ENCODE results near the gene KCNQ4.
A peak's percentile ranks its signal among the peaks of the same experiment; 100 is the strongest.

Gene KCNQ4

DNA sequence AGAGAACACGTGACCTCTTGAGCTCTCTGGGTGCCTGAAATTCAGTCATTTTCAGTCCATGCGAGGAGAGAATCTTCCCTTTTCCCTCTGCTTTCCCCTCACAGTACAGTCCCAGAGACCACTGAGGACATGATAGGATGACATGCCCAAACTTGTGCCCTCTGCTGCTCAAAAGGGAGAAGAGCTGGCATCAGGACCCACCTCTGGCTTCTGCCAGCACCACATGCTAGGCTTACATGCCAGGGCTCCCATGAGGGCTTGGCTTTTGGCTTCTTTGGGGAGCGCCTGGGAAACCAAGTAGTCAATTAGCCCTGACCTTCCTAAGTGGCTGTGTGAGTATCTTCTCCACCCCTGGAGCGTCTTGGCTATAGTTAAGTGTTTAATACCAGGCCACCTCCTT is 13.8 kb upstream of the KCNQ4 start:
- DNase-seq (ENCODE audit: low read depth) = no peak
- H3K4me3 ChIP-seq (ENCODE audit: low read depth, low read length) = no peak overlapping the region
- TF ChIP-seq, protein P1, sequence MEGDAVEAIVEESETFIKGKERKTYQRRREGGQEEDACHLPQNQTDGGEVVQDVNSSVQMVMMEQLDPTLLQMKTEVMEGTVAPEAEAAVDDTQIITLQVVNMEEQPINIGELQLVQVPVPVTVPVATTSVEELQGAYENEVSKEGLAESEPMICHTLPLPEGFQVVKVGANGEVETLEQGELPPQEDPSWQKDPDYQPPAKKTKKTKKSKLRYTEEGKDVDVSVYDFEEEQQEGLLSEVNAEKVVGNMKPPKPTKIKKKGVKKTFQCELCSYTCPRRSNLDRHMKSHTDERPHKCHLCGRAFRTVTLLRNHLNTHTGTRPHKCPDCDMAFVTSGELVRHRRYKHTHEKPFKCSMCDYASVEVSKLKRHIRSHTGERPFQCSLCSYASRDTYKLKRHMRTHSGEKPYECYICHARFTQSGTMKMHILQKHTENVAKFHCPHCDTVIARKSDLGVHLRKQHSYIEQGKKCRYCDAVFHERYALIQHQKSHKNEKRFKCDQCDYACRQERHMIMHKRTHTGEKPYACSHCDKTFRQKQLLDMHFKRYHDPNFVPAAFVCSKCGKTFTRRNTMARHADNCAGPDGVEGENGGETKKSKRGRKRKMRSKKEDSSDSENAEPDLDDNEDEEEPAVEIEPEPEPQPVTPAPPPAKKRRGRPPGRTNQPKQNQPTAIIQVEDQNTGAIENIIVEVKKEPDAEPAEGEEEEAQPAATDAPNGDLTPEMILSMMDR (IDR thresholded peaks at IDR 0.05; ENCODE audit: control insufficient read depth, extremely low read depth, insufficient read depth) = peak; percentile 51

DNA sequence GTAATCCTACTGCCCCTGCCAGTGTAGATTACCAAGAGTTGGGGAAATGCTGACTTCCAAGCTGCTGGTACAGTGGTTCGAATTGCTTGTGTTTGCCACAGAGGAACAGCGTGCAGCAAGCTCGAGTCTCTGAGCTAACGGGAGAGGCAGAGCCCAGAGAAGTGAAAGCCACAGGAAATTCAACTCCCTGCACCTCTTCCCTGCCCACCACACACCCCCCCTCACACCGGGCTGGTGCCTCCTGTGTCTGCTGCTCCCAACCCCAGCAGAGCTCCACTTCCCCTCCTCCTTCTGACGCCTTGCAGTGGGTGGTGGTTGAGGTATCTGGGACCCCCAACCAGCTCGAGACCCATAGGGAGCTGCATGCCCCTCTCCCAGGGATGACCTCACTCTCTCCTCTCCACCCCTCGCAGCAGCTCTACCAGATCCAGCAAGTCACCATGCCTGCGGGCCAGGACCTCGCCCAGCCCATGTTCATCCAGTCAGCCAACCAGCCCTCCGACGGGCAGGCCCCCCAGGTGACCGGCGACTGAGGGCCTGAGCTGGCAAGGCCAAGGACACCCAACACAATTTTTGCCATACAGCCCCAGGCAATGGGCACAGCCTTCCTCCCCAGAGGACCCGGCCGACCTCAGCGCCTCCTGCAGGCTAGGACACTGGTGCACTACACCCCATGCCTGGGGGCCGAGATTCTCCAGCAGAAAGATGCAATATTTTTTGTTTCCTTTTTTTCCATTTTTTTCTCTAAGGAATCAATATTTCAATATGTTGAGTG is 13.1 kb upstream of the KCNQ4 start:
- TF ChIP-seq, protein P1 (IDR thresholded peaks at IDR 0.05; ENCODE audit: control insufficient read depth, extremely low read depth, insufficient read depth) = 0 out of 2 replicates have a peak, but pooled peaks have one; percentile 4

DNA sequence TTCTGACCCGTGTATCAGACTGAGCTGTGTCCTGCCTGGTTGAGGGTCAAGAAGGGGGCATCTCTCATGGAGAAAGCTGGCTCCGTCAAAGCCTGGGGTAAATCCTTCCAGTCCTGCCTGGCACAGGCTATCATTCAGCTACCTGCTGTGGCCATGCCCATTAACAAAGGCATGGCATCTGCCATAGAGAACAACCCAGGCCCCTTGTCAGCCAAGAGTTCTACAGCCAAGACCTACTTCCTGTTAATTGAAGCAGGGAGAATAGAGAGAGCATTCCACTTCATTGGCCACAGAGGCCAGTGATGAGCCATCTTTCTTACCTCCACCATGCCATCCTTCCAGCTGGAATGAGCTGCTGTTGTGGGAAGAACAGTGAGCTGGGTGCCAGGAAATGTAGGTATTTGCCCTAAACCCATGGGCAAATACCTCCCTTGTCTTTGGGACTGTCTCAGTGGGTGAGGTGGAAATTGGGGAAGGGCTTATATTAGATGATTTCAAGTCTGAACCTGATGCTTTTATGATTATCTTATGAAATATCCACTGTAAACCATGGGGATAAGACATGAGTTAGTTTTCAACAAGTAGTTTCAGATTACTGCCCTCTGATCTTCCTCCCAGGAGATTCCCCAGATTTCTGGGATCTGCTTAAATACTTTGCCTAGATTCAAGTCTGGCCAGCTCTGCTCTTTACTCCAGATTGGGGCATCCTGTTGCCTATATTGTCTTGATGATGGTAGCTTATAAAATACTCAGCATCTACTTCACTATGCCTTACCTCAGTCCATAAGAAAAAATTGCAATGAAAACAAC is 11.2 kb upstream of the KCNQ4 start:
- H3K4me3 ChIP-seq (ENCODE audit: low read depth, low read length) = no peak overlapping the region
- no peak for DNase-seq (ENCODE audit: low read depth)
- TF ChIP-seq, protein P1 (IDR thresholded peaks at IDR 0.05; ENCODE audit: control insufficient read depth, extremely low read depth, insufficient read depth) = no peak

More for the DNA sequence above, 13.1 kb upstream of the KCNQ4 start:
- H3K4me3 ChIP-seq (ENCODE audit: low read depth, low read length) = no peak overlapping the region
- no peak for DNase-seq (ENCODE audit: low read depth)

DNA sequence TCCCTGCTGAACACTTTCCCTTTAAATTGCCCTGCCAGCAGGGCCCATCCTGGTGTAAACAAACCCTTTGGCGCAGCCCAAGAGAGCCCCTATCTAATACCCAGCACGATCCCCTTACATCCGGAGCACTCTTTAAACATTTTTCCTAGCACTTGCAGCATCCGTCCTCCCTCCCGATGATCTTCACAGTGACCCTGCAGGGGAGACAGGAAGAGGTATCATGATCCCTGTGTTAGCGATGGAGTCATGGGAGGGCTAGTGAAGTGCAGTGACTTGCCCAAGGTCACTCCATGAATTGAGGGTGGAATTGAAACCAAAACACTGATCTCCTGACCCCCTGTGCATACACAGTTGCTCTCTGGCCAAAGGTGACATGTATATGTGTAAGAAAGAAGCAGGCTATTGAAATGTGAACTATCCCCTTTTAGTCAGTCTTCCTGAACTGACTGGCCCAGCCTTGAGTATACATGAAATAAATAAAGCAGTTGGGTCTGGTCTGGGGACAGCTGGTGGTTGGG is 9.8 kb upstream of the KCNQ4 start:
- no peak overlapping the region for H3K4me3 ChIP-seq (ENCODE audit: low read depth, low read length)
- TF ChIP-seq, protein P1 (IDR thresholded peaks at IDR 0.05; ENCODE audit: control insufficient read depth, extremely low read depth, insufficient read depth) = no peak
- DNase-seq (ENCODE audit: low read depth) = no peak

DNA sequence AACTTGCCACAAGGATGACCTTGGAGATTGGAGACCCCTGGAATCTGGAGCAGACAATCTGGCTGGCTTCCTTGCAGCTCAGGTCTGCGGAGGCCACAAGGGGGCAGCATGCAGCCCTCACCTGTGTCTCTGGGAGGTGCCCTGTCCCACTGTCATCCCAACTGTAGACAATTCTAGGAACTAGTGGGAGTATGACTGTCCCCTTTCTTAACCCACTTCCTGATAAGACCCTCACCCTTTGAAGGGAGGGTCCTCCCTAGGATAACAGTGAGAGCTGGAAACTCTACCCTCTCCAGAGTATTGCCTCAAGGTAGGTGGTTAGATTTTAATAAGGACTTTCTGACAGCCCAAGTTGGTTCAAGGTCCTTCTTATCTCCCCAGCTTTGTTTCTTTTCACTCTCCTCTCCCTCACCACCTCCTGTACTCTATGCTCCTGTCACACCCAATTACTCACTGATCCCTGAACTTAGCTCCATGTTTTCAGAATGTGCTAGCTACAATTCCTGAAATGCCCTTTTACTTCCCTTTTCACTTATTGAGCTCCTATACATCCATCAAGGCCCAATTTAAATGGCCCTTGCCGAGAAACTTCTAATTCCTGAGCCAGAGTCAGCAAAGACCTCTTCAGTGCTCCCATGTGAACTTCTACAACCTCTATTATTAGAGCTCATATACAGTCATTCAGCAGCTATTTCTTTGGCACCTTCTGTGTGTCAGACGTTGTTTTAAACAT is 9.2 kb upstream of the KCNQ4 start:
- TF ChIP-seq, protein P1 (IDR thresholded peaks at IDR 0.05; ENCODE audit: control insufficient read depth, extremely low read depth, insufficient read depth) = peak; percentile 82
- H3K4me3 ChIP-seq (ENCODE audit: low read depth, low read length) = no peak overlapping the region
- DNase-seq (ENCODE audit: low read depth) = no peak

DNA sequence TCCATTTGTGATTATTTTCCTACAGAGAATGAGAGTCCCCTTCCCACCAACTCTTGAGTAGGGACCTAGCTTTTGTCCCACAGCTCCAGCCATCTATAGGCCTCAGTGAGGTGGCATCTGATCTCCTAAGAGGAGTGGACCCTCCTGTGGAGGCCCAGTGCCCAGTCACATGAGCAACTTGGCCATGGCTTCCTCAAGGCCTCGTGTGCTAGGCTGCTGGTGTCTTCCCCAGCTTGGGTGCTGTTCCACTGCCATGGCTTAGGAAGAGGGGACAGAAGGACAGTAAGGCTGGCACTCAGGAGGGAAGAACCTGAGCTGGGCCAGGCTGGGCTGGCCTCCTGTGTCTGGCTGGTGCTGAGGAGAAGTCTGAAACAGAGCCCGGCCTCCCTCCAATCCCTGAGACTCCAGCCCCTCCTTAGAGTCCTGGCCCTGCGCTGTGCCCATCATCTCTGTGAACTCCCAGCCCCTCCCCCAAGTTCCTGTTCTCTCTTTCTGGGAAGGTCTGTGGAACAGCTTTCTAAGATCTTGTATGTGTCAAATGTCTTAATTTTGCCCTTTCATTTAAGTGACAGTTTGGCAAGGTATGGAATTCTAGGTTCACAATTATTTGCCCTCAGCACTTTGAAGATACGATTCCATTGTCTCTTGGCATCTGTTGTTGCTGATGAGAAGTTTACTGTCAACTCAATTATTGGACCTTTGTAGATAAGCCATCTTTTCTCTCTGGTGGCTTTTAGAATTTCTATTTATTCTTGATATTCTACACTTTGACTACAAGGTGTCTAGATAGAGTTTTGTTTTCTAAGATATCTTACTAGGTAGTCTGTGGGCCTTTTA is 7.1 kb upstream of the KCNQ4 start:
- no peak for DNase-seq (ENCODE audit: low read depth)
- TF ChIP-seq, protein P1 (IDR thresholded peaks at IDR 0.05; ENCODE audit: control insufficient read depth, extremely low read depth, insufficient read depth) = no peak
- H3K4me3 ChIP-seq (ENCODE audit: low read depth, low read length) = no peak overlapping the region

Measured in LNCaP clone FGC (cell line).